SK-N-MC (cell line): ENCODE results near the gene ZSCAN23.

Experiments
- EZH2 ChIP-seq: fragments of 200-600 bp; sonication (generic); IDR thresholded peaks from one replicate; pipeline ENCODE4 v1.6.1; 2017; ENCODE audit warnings: antibody characterized with exemption
- POLR2AphosphoS5 ChIP-seq: IDR thresholded peaks from 2 replicates; pipeline ENCODE4 v1.6.1; 2012; ENCODE audit warnings: mild to moderate bottlenecking, low read depth, low read length, borderline replicate concordance

GRCh38 chr6:28474441-28475219 is 31.3 kb upstream of the ZSCAN23 start:
- TF ChIP-seq EZH2 (no peak), POLR2AphosphoS5 (no peak)
